Neural cell (in vitro differentiated cells): ENCODE data around the gene UBA1.

Experiments used
- EP300 ChIP-seq: fragments of 450-650 bp; conservative IDR thresholded peaks from 2 replicates; pipeline ENCODE4 v1.6.1; 2014; ENCODE audit warnings: antibody characterized with exemption, mild to moderate bottlenecking, moderate library complexity; ENCODE audit not compliant: poor library complexity, severe bottlenecking
- POLR2AphosphoS5 ChIP-seq: IDR thresholded peaks from 2 replicates; pipeline ENCODE4 v1.6.1; 2012
- RAD21 ChIP-seq: fragments of 450-650 bp; conservative IDR thresholded peaks from 2 replicates; pipeline ENCODE4 v1.6.1; 2014; ENCODE audit warnings: antibody characterized with exemption, mild to moderate bottlenecking, moderate library complexity

DNA sequence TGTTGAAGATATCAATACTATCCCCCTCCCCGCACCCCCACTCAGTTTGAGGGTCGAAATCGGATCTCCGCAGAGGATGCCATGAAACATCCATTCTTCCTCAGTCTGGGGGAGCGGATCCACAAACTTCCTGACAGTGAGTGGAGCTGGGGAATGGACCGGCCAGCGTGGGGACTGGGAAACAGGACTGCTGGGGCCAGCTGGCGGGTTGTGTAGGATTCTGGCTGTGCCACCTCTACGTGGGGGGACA is 33.6 kb downstream of the UBA1 start:
- TF ChIP-seq POLR2AphosphoS5: no peak
- TF ChIP-seq EP300: no peak
- TF ChIP-seq RAD21: no peak
